Stimulated activated memory B cell treated with anti-CD40 and anti-IgM and Interleukin-4, amounts not matched to agents 10 μg/mL and 1 μg/mL and 100 μg/mL, for 72 hours (primary cell): ENCODE results near the gene AMIGO3.
"Not testable (repeated sequence)": the region's sequence is repeated elsewhere in the genome, so short reads cannot be mapped to it uniquely, and the experiment has no call there.

Source experiments
- ATAC-seq: fragments of 150-1000 bp; cut with Tn5 transposase; 2 replicates; pipeline ENCODE4 v1.10.0; 2021
- H3K27ac Mint-ChIP-seq: one replicate; pipeline ENCODE4 v1.8.0; 2022; ENCODE audit warnings: mild to moderate bottlenecking, mixed read lengths
- H3K27me3 Mint-ChIP-seq: one replicate; pipeline ENCODE4 v1.8.0; 2022; ENCODE audit warnings: mixed read lengths
- H3K36me3 Mint-ChIP-seq: one replicate; pipeline ENCODE4 v1.8.0; 2022; ENCODE audit warnings: mixed read lengths
- H3K4me1 Mint-ChIP-seq: one replicate; pipeline ENCODE4 v1.8.0; 2022; ENCODE audit warnings: mixed read lengths
- H3K4me3 Mint-ChIP-seq: one replicate; pipeline ENCODE4 v1.8.0; 2022; ENCODE audit warnings: mild to moderate bottlenecking, moderate library complexity, mixed read lengths
- H3K9me3 Mint-ChIP-seq: one replicate; pipeline ENCODE4 v1.8.0; 2022; ENCODE audit warnings: mixed read lengths

AMIGO3 gene

GRCh38 chr3:49706456-49707112, 12.9 kb downstream of the AMIGO3 start:
- ATAC-seq, result no peak
- H3K27me3 Mint-ChIP-seq, result no peaks in the 10 kb centered on the region
- peaks cover 14% of the 10 kb centered on the region for H3K4me1 Mint-ChIP-seq
- H3K9me3 Mint-ChIP-seq, result no peaks in the 10 kb centered on the region
- no peak overlapping the region for H3K4me3 Mint-ChIP-seq
- H3K27ac Mint-ChIP-seq, result no peak overlapping the region
- peaks cover 39% of the 10 kb centered on the region for H3K36me3 Mint-ChIP-seq

DNA sequence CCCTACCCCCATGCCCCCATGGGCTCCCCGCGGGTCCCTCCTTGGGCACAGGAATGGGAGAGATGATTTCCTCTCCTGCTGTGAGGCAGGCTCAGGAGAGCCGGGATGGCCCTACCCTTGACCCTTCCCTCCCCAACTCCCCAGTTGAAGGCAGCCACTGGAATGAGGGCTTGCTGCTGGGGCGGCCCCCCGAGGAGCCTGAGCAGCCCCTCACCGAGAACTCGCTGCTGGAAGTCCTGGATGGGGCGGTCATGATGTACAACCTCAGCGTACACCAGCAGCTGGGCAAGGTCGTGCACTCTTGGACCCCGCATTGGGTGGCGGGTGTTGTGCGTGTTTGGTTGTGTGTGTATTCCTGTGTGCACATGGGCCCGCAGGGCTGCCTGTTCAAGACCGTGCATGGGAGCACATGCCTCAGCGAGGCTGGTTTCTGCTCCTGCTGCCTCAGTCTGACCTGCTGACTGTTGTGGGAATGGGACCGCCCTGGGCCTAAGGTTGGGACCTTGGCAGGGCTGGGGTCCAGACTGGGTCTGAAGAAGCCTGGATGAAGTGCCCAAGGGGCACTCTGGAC, 14.0 kb downstream of the AMIGO3 start:
- no peak for ATAC-seq

GRCh38 chr3:49704629-49705028, 14.9 kb downstream of the AMIGO3 start:
- no peak overlapping the region for H3K4me3 Mint-ChIP-seq
- peaks cover 37% of the 10 kb centered on the region for H3K36me3 Mint-ChIP-seq
- no peaks in the 10 kb centered on the region for H3K27me3 Mint-ChIP-seq
- no peak for ATAC-seq
- H3K27ac Mint-ChIP-seq, result peak overlapping the region; percentile 15
- no peaks in the 10 kb centered on the region for H3K9me3 Mint-ChIP-seq
- H3K4me1 Mint-ChIP-seq, result peaks cover 14% of the 10 kb centered on the region

More for the DNA sequence above, 14.0 kb downstream of the AMIGO3 start:
- H3K27me3 Mint-ChIP-seq, result no peaks in the 10 kb centered on the region
- peaks cover 14% of the 10 kb centered on the region for H3K4me1 Mint-ChIP-seq
- no peak overlapping the region for H3K4me3 Mint-ChIP-seq
- no peak overlapping the region for H3K27ac Mint-ChIP-seq
- no peaks in the 10 kb centered on the region for H3K9me3 Mint-ChIP-seq
- H3K36me3 Mint-ChIP-seq, result peaks cover 33% of the 10 kb centered on the region

- Mint-ChIP-seq H3K27ac (peak overlapping the region; percentile 15), H3K4me3 (no peak overlapping the region), H3K9me3 (no peaks in the 10 kb centered on the region), H3K27me3 (no peaks in the 10 kb centered on the region), H3K4me1 (peaks cover 14% of the 10 kb centered on the region), H3K36me3 (peaks cover 37% of the 10 kb centered on the region)
- ATAC-seq, result no peak
Measured at GRCh38 chr3:49703956-49704355, 15.5 kb downstream of the AMIGO3 start.

GRCh38 chr3:49703443-49703927, 16.0 kb downstream of the AMIGO3 start:
- Mint-ChIP-seq H3K4me1 (peaks cover 14% of the 10 kb centered on the region), H3K27me3 (no peaks in the 10 kb centered on the region), H3K9me3 (no peaks in the 10 kb centered on the region), H3K27ac (peak overlapping the region; percentile 15), H3K4me3 (no peak overlapping the region), H3K36me3 (peaks cover 35% of the 10 kb centered on the region)
- ATAC-seq, result peak; percentile 86

DNA sequence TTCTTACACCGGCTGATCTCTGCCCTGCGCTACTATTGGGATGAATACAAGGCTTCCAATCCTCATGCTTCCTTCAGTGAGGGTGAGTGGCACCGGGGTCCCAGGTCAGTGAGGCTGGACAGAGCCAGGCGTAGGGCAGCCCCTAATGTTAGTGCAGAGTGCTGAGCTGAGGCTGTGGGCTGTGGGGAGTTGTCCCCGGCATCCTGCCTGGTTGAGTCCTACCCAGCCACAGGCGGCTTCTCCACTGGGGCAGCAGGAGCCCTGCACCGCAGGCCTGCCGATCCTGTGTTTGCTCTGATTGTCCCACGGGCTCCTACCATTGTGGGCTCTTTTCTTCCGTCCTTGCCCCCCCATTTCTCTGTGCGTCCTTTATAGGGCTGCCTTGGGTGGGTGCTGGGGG, 16.8 kb downstream of the AMIGO3 start:
- Mint-ChIP-seq H3K27me3 (no peaks in the 10 kb centered on the region), H3K4me3 (no peak overlapping the region), H3K9me3 (no peaks in the 10 kb centered on the region), H3K27ac (no peak overlapping the region), H3K36me3 (peaks cover 35% of the 10 kb centered on the region), H3K4me1 (peaks cover 10% of the 10 kb centered on the region)
- no peak for ATAC-seq

GRCh38 chr3:49701388-49702077, 18.0 kb downstream of the AMIGO3 start:
- H3K27ac Mint-ChIP-seq, result no peak overlapping the region
- H3K27me3 Mint-ChIP-seq, result no peaks in the 10 kb centered on the region
- H3K4me1 Mint-ChIP-seq, result peaks cover 7% of the 10 kb centered on the region
- peaks cover 26% of the 10 kb centered on the region for H3K36me3 Mint-ChIP-seq
- no peak for ATAC-seq
- no peaks in the 10 kb centered on the region for H3K9me3 Mint-ChIP-seq
- no peak overlapping the region for H3K4me3 Mint-ChIP-seq

DNA sequence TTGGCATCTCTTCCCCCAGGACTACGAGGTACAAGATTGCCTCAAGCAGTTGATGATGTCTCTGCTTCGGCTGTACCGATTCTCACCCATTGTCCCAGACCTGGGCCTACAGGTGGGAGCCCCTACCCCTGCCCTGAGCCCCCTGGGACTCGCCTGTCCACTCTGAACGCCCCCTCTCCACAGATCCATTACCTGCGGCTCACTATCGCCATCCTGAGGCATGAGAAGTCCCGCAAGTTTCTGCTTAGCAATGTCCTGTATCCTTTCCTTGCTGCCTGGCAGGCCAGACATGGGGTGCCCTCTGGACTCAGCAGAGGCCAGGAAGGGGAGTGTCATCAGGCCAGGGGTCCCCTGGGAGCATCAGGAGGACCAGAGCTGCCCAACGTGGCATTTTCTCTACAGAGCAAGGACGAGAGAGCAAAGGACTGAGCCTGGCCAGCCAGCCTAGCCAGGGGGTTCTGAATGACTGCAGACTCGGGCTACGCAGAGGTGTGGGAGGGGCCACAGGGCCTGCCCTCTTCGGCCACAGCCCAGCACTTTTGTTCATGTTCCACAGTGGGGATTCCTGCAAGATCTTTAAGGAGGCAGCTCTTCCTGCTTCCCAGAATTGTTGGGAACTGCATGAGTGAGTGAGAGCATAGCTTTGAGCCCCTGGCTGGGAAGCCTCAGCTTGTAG, 18.9 kb downstream of the AMIGO3 start:
- Mint-ChIP-seq H3K27ac (no peak overlapping the region), H3K36me3 (peaks cover 26% of the 10 kb centered on the region), H3K4me3 (no peak overlapping the region), H3K9me3 (no peaks in the 10 kb centered on the region), H3K27me3 (no peaks in the 10 kb centered on the region), H3K4me1 (peaks cover 7% of the 10 kb centered on the region)
- no peak for ATAC-seq

DNA sequence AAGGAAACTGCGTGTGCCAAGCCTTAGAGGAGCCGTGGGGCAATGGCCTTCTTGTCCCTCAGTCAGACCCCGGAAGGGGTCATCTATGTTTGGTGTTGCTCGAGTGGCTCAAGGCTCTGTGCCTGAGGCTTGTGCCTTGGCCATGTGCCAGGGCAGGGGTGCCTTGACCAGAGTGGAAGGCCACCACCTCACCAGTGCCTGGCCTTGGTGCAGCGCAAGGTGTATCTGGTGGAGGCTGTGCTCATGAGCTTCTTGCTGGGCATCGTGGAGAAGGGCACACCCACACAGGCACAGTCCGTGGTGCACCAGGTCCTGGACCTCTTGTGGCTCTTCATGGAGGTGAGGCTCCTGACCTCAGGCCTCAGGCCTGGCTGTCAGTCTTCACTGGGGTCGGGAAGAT, 19.5 kb downstream of the AMIGO3 start:
- H3K4me1 Mint-ChIP-seq, result peaks cover 7% of the 10 kb centered on the region
- no peak for ATAC-seq
- H3K4me3 Mint-ChIP-seq, result no peak overlapping the region
- no peaks in the 10 kb centered on the region for H3K9me3 Mint-ChIP-seq
- H3K36me3 Mint-ChIP-seq, result peaks cover 26% of the 10 kb centered on the region
- no peak overlapping the region for H3K27ac Mint-ChIP-seq
- no peaks in the 10 kb centered on the region for H3K27me3 Mint-ChIP-seq

DNA sequence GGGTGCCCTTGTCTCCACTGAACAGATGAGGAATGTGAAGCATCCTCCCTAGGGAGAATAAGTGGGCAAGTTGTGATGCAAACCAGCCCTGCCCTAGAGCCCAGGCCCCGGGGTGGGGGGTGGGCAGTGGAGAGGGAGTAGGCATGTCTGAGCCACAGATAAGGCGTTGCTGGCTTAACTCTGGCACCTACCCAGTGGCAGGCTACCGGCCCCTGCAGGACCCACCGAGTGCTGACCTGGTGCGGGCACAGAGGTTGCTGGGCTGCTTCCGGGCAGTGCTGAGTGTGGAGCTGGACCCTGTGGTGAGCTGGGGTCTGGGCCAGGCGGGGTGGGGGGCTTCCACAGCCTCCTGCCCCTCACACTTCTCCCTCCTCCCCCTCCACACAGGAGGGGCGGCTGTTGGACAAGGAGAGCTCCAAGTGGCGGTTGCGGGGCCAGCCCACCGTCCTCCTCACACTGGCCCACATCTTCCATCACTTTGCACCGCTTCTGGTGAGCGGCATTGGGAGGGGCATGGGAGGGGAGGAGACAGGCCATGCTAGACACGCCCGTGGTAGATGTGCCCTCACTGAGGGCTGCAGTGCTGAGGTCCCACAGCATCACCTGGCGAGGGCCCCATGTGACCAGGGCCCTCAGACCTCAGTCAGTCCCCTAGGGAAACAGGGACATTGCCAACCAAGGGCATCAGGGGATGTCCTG, 20.1 kb downstream of the AMIGO3 start:
- ATAC-seq, result no peak
- H3K27me3 Mint-ChIP-seq, result no peaks in the 10 kb centered on the region
- H3K36me3 Mint-ChIP-seq, result peaks cover 26% of the 10 kb centered on the region
- peaks cover 7% of the 10 kb centered on the region for H3K4me1 Mint-ChIP-seq
- H3K4me3 Mint-ChIP-seq, result no peak overlapping the region
- no peak overlapping the region for H3K27ac Mint-ChIP-seq
- H3K9me3 Mint-ChIP-seq, result no peaks in the 10 kb centered on the region

DNA sequence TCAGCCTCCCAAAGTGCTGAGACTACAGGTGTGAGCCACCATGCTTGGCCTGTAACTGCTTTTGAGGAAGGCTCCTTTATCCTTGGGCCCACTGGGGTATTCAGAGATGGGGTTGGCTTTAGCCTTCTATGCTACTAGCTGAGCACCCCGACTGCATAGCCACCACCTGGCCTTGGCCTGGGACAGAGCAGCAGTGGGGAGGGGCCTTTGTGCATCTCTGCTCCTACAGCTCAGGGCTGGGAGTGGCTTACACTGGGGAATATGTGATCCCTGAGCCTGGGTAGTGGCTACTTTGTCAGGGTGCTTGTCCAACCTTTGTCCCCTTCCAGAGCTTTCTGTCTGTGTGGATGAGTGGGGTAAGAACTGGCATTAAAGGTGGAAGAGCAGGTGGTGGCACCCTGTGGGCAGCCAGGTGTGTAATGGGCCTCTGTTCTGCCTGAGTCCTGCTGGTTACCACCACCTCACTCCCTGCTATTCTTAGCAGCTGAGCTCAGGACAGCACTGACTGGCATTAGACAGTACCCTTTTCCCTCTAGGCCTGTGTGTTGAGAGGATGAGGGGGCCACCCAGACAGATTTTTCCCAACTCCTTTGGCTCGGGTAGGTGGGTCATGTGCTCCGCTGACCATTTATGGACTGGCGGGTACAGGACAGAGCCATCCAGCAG, 24.0 kb downstream of the AMIGO3 start:
- H3K9me3 Mint-ChIP-seq, H3K4me3 Mint-ChIP-seq, H3K27me3 Mint-ChIP-seq, ATAC-seq, H3K27ac Mint-ChIP-seq: not testable (repeated sequence)
- H3K4me1 Mint-ChIP-seq, result peaks cover 13% of the 10 kb centered on the region
- H3K36me3 Mint-ChIP-seq, result peaks cover 19% of the 10 kb centered on the region

- not testable (repeated sequence) for H3K4me3 Mint-ChIP-seq
Measured at GRCh38 chr3:49694409-49695070, 24.9 kb downstream of the AMIGO3 start.

GRCh38 chr3:49691481-49691880, 28.0 kb downstream of the AMIGO3 start:
- not testable (repeated sequence) for H3K9me3 Mint-ChIP-seq, H3K27ac Mint-ChIP-seq, ATAC-seq, H3K27me3 Mint-ChIP-seq, H3K36me3 Mint-ChIP-seq, H3K4me3 Mint-ChIP-seq
- H3K4me1 Mint-ChIP-seq, result peaks cover 44% of the 10 kb centered on the region

More at GRCh38 chr3:49694409-49695070, 24.9 kb downstream of the AMIGO3 start:
- not testable (repeated sequence) for H3K27me3 Mint-ChIP-seq, ATAC-seq, H3K27ac Mint-ChIP-seq, H3K9me3 Mint-ChIP-seq
- Mint-ChIP-seq H3K4me1 (peaks cover 22% of the 10 kb centered on the region), H3K36me3 (peaks cover 14% of the 10 kb centered on the region)

GRCh38 chr3:49690856-49691255, 28.6 kb downstream of the AMIGO3 start:
- H3K36me3 Mint-ChIP-seq, H3K27ac Mint-ChIP-seq, H3K9me3 Mint-ChIP-seq, ATAC-seq, H3K27me3 Mint-ChIP-seq: not testable (repeated sequence)
- H3K4me3 Mint-ChIP-seq, result peak overlapping the region; percentile 10
- peaks cover 44% of the 10 kb centered on the region for H3K4me1 Mint-ChIP-seq
